Loucy (cell line): Measurements from ENCODE around the gene MOB3B.

Experiments
- EZH2phosphoT487 ChIP-seq: fragments of 200-600 bp; IDR thresholded peaks from 2 replicates; pipeline ENCODE4 v1.6.1; 2018; ENCODE audit warnings: antibody characterized with exemption, mild to moderate bottlenecking, moderate library complexity, borderline replicate concordance
- TF ChIP-seq, protein P1 (sequence below): fragments of 200-600 bp; sonication (generic); conservative IDR thresholded peaks from 2 replicates; pipeline ENCODE4 v1.5.1; 2014; ENCODE audit warnings: mild to moderate bottlenecking, antibody characterized with exemption, low read length

DNA sequence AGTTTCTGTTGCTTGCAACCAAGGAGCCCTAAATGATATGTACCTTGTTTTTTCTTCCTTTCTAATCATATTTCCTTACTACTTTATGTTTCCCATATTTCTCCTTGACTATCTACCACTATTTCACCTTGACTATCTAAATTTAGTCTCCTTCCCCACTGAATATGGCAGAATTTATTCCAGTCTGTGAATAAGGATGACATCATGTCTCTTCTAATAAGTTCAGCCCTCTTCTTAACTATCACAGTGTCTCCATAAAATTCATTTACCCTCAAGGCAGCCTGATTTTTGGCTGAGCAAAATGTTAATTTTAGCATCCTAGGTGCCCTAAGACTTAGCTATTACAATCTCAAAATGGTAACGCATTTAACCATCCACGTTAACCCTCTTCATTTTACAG lies 133.1 kb downstream of the MOB3B start:
- TF ChIP-seq, protein P1, sequence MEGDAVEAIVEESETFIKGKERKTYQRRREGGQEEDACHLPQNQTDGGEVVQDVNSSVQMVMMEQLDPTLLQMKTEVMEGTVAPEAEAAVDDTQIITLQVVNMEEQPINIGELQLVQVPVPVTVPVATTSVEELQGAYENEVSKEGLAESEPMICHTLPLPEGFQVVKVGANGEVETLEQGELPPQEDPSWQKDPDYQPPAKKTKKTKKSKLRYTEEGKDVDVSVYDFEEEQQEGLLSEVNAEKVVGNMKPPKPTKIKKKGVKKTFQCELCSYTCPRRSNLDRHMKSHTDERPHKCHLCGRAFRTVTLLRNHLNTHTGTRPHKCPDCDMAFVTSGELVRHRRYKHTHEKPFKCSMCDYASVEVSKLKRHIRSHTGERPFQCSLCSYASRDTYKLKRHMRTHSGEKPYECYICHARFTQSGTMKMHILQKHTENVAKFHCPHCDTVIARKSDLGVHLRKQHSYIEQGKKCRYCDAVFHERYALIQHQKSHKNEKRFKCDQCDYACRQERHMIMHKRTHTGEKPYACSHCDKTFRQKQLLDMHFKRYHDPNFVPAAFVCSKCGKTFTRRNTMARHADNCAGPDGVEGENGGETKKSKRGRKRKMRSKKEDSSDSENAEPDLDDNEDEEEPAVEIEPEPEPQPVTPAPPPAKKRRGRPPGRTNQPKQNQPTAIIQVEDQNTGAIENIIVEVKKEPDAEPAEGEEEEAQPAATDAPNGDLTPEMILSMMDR: no peak
- TF ChIP-seq EZH2phosphoT487: no peak
